GM13977 (cell line): ENCODE results near the gene LIPM.

Experiments used
- DNase-seq: peaks from one replicate; pipeline ENCODE4 v3.0.0; 2012; ENCODE audit warnings: low spot score
- CTCF ChIP-seq: IDR thresholded peaks from 2 replicates; pipeline ENCODE4 v1.5.1; 2012; ENCODE audit warnings: mild to moderate bottlenecking, control low read depth; ENCODE audit not compliant: insufficient read depth; ENCODE audit errors: extremely low read depth, missing control alignments
- in situ Hi-C: fragments of 300-500 bp; cut with MboI; formaldehyde crosslinking; loops from one replicate; pipeline ENCODE4 v1.12.0; 2022; ENCODE audit warnings: low sequenced_read_pairs, low pct_unique_long_range_greater_than_20kb, mixed read lengths, inconsistent platforms; ENCODE audit not compliant: unreplicated experiment

The LIPM gene

GRCh38 chr10:88786032-88786770 lies 16.3 kb upstream of the LIPM start:
- DNase-seq: no peak
- in situ Hi-C loops: no loop called here
- TF ChIP-seq CTCF: no peak

- no peak for DNase-seq
- TF ChIP-seq CTCF: no peak
- in situ Hi-C loops: no loop called here
These were observed 15.1 kb upstream of the LIPM start for GRCh38 chr10:88787463-88787862.

- in situ Hi-C loops: no loop called here
These were observed 13.6 kb upstream of the LIPM start for GRCh38 chr10:88788924-88789323.

GRCh38 chr10:88791924-88792323 lies 10.6 kb upstream of the LIPM start:
- in situ Hi-C loops: no loop called here
- peak; percentile 38 for TF ChIP-seq CTCF
- no peak for DNase-seq

More at GRCh38 chr10:88788924-88789323, 13.6 kb upstream of the LIPM start:
- no peak for DNase-seq
- TF ChIP-seq CTCF: no peak

- TF ChIP-seq CTCF: no peak
- in situ Hi-C loops: no loop called here
- DNase-seq: no peak
These were observed 9.9 kb upstream of the LIPM start for GRCh38 chr10:88792661-88793060.

GRCh38 chr10:88793712-88794299 lies 8.7 kb upstream of the LIPM start:
- in situ Hi-C loops: no loop called here
- TF ChIP-seq CTCF: no peak
- DNase-seq: peak; percentile 22

GRCh38 chr10:88794731-88795130 lies 7.8 kb upstream of the LIPM start:
- in situ Hi-C loops: no loop called here
- no peak for DNase-seq
- no peak for TF ChIP-seq CTCF
